Cardiac muscle cell (in vitro differentiated cells and primary cell): Measurements from ENCODE around the gene FRY. TPM values are rescaled to one million over a fixed set of nuclear protein-coding genes. Genes with fewer than 3 reads are reported as not detected.

Source experiments
- DNase-seq, 2 donors: peaks; one replicate each; pipeline versions ENCODE4 v3.0.0 to v3.0.0-alpha.2; 2010 to 2017; ENCODE audit warnings: low read depth in 1 of 2, low spot score in 1 of 2
- H3K27ac ChIP-seq: fragments of 200-600 bp; sonication (generic); 2 replicates; pipeline ENCODE4 v1.5.1; 2016
- H3K27me3 ChIP-seq: fragments of 200-600 bp; sonication (generic); 2 replicates; pipeline ENCODE4 v1.6.0; 2016; ENCODE audit warnings: control low read depth
- H3K36me3 ChIP-seq: fragments of 200-600 bp; sonication (generic); 2 replicates; pipeline ENCODE4 v1.5.1; 2016; ENCODE audit warnings: control low read depth
- H3K4me1 ChIP-seq: fragments of 200-600 bp; sonication (generic); 2 replicates; pipeline ENCODE4 v1.8.1; 2017; ENCODE audit warnings: low read depth, mild to moderate bottlenecking, mixed run types
- H3K4me3 ChIP-seq: fragments of 200-600 bp; sonication (generic); 2 replicates; pipeline ENCODE4 v1.5.1; 2016; ENCODE audit warnings: mild to moderate bottlenecking
- H3K9me3 ChIP-seq: fragments of 200-600 bp; sonication (generic); 2 replicates; pipeline ENCODE4 v1.5.1; 2017; ENCODE audit warnings: low read depth, mild to moderate bottlenecking, control low read depth
- CTCF ChIP-seq: IDR thresholded peaks from 2 replicates; pipeline ENCODE4 v1.5.1; 2012; ENCODE audit warnings: low read depth, mild to moderate bottlenecking, low read length
- polyA plus RNA-seq: library from polyadenylated mRNA; unstranded; fragments of >200 nt; fragmentation: Nextera tagmentation; extraction: Ambion mirVana; gene quantifications from 2 replicates; pipeline ENCODE4 v1.2.1, GENCODE V29; 2016
- total RNA-seq: library from RNA; depleted of rRNA; stranded (reverse); fragments of >200 nt; gene quantifications from 2 replicates; pipeline ENCODE4 v1.2.3, GENCODE V29; 2016

Gene FRY
- total and polyA plus RNA-seq, 2 experiments from 2014 or later = 2.4 to 13.2 TPM

- Histone ChIP-seq H3K36me3 (no peaks in the 10 kb centered on the region), H3K27me3 (no peaks in the 10 kb centered on the region), H3K9me3 (no peaks in the 10 kb centered on the region), H3K4me3 (no peak overlapping the region), H3K27ac (peak overlapping the region; percentile 65), H3K4me1 (peaks cover 19% of the 10 kb centered on the region)
- no peak for DNase-seq
- TF ChIP-seq CTCF = no peak
Observed at GRCh38 chr13:32168131-32168530, 136.6 kb downstream of the FRY start.

- TF ChIP-seq CTCF = no peak
- Histone ChIP-seq H3K4me1 (peaks cover 20% of the 10 kb centered on the region), H3K9me3 (no peaks in the 10 kb centered on the region), H3K27me3 (no peaks in the 10 kb centered on the region), H3K4me3 (no peak overlapping the region), H3K36me3 (no peaks in the 10 kb centered on the region), H3K27ac (no peak overlapping the region)
- peak in 1 of 2 donors; percentile 7 for DNase-seq
Observed at GRCh38 chr13:32170841-32171240, 139.3 kb downstream of the FRY start.

- no peaks in the 10 kb centered on the region for H3K36me3 ChIP-seq
- H3K27me3 ChIP-seq = no peaks in the 10 kb centered on the region
- peaks cover 14% of the 10 kb centered on the region for H3K4me1 ChIP-seq
- no peaks in the 10 kb centered on the region for H3K9me3 ChIP-seq
- no peak overlapping the region for H3K27ac ChIP-seq
- no peak overlapping the region for H3K4me3 ChIP-seq
- no peak for TF ChIP-seq CTCF
- no peak for DNase-seq
Observed at GRCh38 chr13:32173881-32174280, 142.3 kb downstream of the FRY start.

- no peak for DNase-seq
- TF ChIP-seq CTCF = no peak
- no peaks in the 10 kb centered on the region for H3K36me3 ChIP-seq
- no peaks in the 10 kb centered on the region for H3K9me3 ChIP-seq
- H3K4me3 ChIP-seq = no peak overlapping the region
- no peak overlapping the region for H3K27ac ChIP-seq
- no peaks in the 10 kb centered on the region for H3K27me3 ChIP-seq
- peaks cover 9% of the 10 kb centered on the region for H3K4me1 ChIP-seq
Observed at GRCh38 chr13:32174366-32174765, 142.8 kb downstream of the FRY start.

- Histone ChIP-seq H3K36me3 (no peaks in the 10 kb centered on the region), H3K9me3 (no peaks in the 10 kb centered on the region), H3K4me1 (peaks cover 8% of the 10 kb centered on the region), H3K4me3 (no peak overlapping the region), H3K27ac (peak overlapping the region; percentile 20), H3K27me3 (no peaks in the 10 kb centered on the region)
- TF ChIP-seq CTCF = no peak
- DNase-seq = peak; percentile 42 to 50
Observed at GRCh38 chr13:32175307-32175706, 143.7 kb downstream of the FRY start.

- H3K27me3 ChIP-seq = no peaks in the 10 kb centered on the region
- no peak overlapping the region for H3K27ac ChIP-seq
- peaks cover 8% of the 10 kb centered on the region for H3K4me1 ChIP-seq
- H3K9me3 ChIP-seq = no peaks in the 10 kb centered on the region
- no peak for TF ChIP-seq CTCF
- H3K36me3 ChIP-seq = no peaks in the 10 kb centered on the region
- DNase-seq = no peak
- no peak overlapping the region for H3K4me3 ChIP-seq
Observed at GRCh38 chr13:32175943-32176342, 144.4 kb downstream of the FRY start.
